Nephron progenitor cell (in vitro differentiated cells): ENCODE results near the gene PRR7.

Experiments used
- DNase-seq: peaks from one replicate; pipeline ENCODE4 v3.0.0; 2021
- H3K27ac Mint-ChIP-seq: 2 replicates; pipeline ENCODE4 v1.8.0; 2021; ENCODE audit warnings: mild to moderate bottlenecking, moderate library complexity, mixed read lengths
- H3K27me3 Mint-ChIP-seq: 2 replicates; pipeline ENCODE4 v1.8.0; 2021; ENCODE audit warnings: mild to moderate bottlenecking, low read depth, mixed read lengths; ENCODE audit not compliant: poor library complexity
- H3K36me3 Mint-ChIP-seq: 2 replicates; pipeline ENCODE4 v1.8.0; 2021; ENCODE audit warnings: low read depth, mixed read lengths
- H3K4me1 Mint-ChIP-seq: 2 replicates; pipeline ENCODE4 v1.8.0; 2021; ENCODE audit warnings: mixed read lengths
- H3K4me3 Mint-ChIP-seq: 2 replicates; pipeline ENCODE4 v1.8.0; 2021; ENCODE audit warnings: mild to moderate bottlenecking, moderate library complexity, mixed read lengths
- H3K9me3 Mint-ChIP-seq: 2 replicates; pipeline ENCODE4 v1.8.0; 2021; ENCODE audit warnings: mild to moderate bottlenecking, moderate library complexity, mixed read lengths
- CTCF ChIP-seq: fragments of 200-600 bp; sonication (generic); IDR thresholded peaks from 2 replicates; pipeline ENCODE4 v1.5.0; 2021; ENCODE audit warnings: antibody characterized with exemption

The PRR7 gene

GRCh38 chr5:177453852-177454396, 7.3 kb downstream of the PRR7 start:
- peak overlapping the region; percentile 87 for H3K4me3 Mint-ChIP-seq
- TF ChIP-seq CTCF = no peak
- H3K36me3 Mint-ChIP-seq = peaks cover 17% of the 10 kb centered on the region
- H3K9me3 Mint-ChIP-seq = no peaks in the 10 kb centered on the region
- H3K27ac Mint-ChIP-seq = no peak overlapping the region
- DNase-seq = peak; percentile 57
- peaks cover 37% of the 10 kb centered on the region for H3K4me1 Mint-ChIP-seq
- H3K27me3 Mint-ChIP-seq = peaks cover 13% of the 10 kb centered on the region

- DNase-seq = peak; percentile 98
- peaks cover 13% of the 10 kb centered on the region for H3K27me3 Mint-ChIP-seq
- H3K27ac Mint-ChIP-seq = no peak overlapping the region
- H3K4me3 Mint-ChIP-seq = peak overlapping the region; percentile 87
- peaks cover 33% of the 10 kb centered on the region for H3K4me1 Mint-ChIP-seq
- peaks cover 18% of the 10 kb centered on the region for H3K36me3 Mint-ChIP-seq
- H3K9me3 Mint-ChIP-seq = no peaks in the 10 kb centered on the region
- TF ChIP-seq CTCF = peak; percentile 79
Observed at GRCh38 chr5:177454397-177455035, 7.9 kb downstream of the PRR7 start.

GRCh38 chr5:177455036-177455660, 8.5 kb downstream of the PRR7 start:
- peak overlapping the region; percentile 74 for H3K4me3 Mint-ChIP-seq
- peak overlapping the region; percentile 54 for H3K27ac Mint-ChIP-seq
- no peaks in the 10 kb centered on the region for H3K9me3 Mint-ChIP-seq
- TF ChIP-seq CTCF = peak; percentile 44
- peaks cover 33% of the 10 kb centered on the region for H3K4me1 Mint-ChIP-seq
- peaks cover 13% of the 10 kb centered on the region for H3K27me3 Mint-ChIP-seq
- DNase-seq = peak; percentile 86
- peaks cover 22% of the 10 kb centered on the region for H3K36me3 Mint-ChIP-seq

GRCh38 chr5:177455661-177456590, 9.3 kb downstream of the PRR7 start:
- Mint-ChIP-seq H3K36me3 (peaks cover 22% of the 10 kb centered on the region), H3K4me3 (peak overlapping the region; percentile 80), H3K27me3 (peaks cover 10% of the 10 kb centered on the region), H3K9me3 (no peaks in the 10 kb centered on the region), H3K4me1 (peaks cover 33% of the 10 kb centered on the region), H3K27ac (peak overlapping the region; percentile 96)
- TF ChIP-seq CTCF = peak; percentile 97
- DNase-seq = peak; percentile 98

GRCh38 chr5:177456591-177456964, 10.0 kb downstream of the PRR7 start:
- Mint-ChIP-seq H3K27ac (peak overlapping the region; percentile 96), H3K27me3 (peaks cover 8% of the 10 kb centered on the region), H3K9me3 (no peaks in the 10 kb centered on the region), H3K4me3 (peak overlapping the region; percentile 80), H3K36me3 (peaks cover 27% of the 10 kb centered on the region), H3K4me1 (peaks cover 36% of the 10 kb centered on the region)
- TF ChIP-seq CTCF = no peak
- DNase-seq = no peak
